ENCODE measurements around the gene CCDC197. TPM values are rescaled to one million over a fixed set of nuclear protein-coding genes. Genes with fewer than 3 reads are reported as not detected.

The CCDC197 gene
- total RNA-seq, 3 donors from 2014 or later, result not detected

DNA sequence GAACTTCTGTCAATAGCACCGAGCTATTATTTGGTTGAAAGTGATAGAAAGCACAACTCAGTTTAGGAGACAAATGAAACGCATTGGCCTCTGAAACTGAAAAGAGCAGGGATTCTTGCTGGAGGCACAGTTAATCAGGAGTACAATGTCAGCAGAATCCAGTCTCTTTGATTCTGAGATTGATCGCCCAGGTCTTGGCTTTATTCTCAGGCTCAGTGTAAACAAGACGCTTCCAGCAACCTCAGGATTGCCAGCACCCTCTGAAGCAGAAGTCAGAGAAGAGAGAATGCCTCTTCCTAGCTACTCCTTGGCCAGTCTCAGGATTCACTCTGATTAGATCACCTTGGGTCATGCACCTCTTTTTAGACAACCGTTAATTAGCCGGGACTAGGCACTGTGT lies 17.3 kb downstream of the CCDC197 start:
- no peak for ATAC-seq
- Histone ChIP-seq H3K4me1 (ENCODE audit: low read depth) (peaks cover 2% of the 10 kb centered on the region), H3K4me3 (no peak overlapping the region), H3K9me3 (no peaks in the 10 kb centered on the region), H3K36me3 (ENCODE audit: low read depth) (no peaks in the 10 kb centered on the region)
- intact Hi-C loops (cut with DNase I, micrococcal nuclease), result no loop called here
- DNase-seq, result no peak
- TF ChIP-seq, protein P1, sequence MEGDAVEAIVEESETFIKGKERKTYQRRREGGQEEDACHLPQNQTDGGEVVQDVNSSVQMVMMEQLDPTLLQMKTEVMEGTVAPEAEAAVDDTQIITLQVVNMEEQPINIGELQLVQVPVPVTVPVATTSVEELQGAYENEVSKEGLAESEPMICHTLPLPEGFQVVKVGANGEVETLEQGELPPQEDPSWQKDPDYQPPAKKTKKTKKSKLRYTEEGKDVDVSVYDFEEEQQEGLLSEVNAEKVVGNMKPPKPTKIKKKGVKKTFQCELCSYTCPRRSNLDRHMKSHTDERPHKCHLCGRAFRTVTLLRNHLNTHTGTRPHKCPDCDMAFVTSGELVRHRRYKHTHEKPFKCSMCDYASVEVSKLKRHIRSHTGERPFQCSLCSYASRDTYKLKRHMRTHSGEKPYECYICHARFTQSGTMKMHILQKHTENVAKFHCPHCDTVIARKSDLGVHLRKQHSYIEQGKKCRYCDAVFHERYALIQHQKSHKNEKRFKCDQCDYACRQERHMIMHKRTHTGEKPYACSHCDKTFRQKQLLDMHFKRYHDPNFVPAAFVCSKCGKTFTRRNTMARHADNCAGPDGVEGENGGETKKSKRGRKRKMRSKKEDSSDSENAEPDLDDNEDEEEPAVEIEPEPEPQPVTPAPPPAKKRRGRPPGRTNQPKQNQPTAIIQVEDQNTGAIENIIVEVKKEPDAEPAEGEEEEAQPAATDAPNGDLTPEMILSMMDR (IDR thresholded peaks at IDR 0.05), result no peak

DNA sequence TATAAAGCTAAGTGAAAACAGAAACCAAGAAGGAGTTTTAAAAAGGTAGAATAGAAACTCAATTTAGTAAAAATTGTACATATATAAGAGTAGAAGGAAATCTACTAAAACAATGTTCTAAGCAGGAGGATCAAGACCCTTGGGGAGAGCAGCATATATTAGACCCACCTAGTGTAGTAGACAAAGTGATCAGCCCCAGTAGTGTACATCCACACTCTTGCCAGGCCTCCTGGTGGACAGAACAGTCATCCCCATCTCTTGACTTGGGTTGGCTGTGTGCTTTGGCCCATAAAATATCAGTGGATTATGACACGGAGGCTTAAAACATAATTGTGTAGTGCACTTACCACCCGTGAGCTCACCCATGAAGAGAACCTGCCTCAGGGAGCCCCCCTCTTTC lies 18.1 kb downstream of the CCDC197 start:
- Histone ChIP-seq H3K36me3 (ENCODE audit: low read depth) (no peaks in the 10 kb centered on the region), H3K9me3 (no peaks in the 10 kb centered on the region), H3K4me3 (no peak overlapping the region), H3K4me1 (ENCODE audit: low read depth) (peaks cover 2% of the 10 kb centered on the region)
- ATAC-seq (no peak), DNase-seq (no peak)
- TF ChIP-seq, protein P1 (IDR thresholded peaks at IDR 0.05), result no peak
- intact Hi-C loops (cut with DNase I, micrococcal nuclease), result no loop called here

DNA sequence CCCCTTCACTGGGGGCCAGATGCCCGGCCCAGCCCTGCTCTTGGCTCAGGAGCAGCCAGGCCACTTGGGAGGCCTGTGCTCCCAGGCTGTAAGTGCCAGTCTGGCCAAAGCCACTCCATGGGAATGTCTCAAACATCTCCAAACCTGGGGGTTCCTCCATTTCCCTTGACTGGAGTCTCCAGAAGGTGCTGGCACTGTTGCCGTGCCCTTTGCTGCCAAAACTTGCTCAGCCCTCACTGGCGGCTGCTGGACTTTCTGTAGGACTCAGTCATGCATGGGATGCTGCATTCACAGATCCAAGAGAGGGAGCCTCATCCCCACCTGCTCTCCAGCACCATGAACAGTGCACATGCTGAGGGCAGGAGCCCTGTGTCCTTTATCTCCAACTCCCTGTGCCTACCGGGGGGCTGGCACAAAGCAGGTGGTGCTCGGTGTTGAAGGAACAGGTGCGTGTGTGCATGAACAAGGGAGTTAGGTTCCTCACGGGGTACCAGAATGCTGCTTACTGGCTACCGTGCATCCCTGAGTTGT lies 19.4 kb downstream of the CCDC197 start:
- no peak for ATAC-seq
- Histone ChIP-seq H3K9me3 (no peaks in the 10 kb centered on the region), H3K4me1 (ENCODE audit: low read depth) (peaks cover 2% of the 10 kb centered on the region), H3K36me3 (ENCODE audit: low read depth) (no peaks in the 10 kb centered on the region), H3K4me3 (no peak overlapping the region)
- DNase-seq, result no peak
- intact Hi-C loops (cut with DNase I, micrococcal nuclease), result no loop called here
- TF ChIP-seq, protein P1 (IDR thresholded peaks at IDR 0.05), result no peak

DNA sequence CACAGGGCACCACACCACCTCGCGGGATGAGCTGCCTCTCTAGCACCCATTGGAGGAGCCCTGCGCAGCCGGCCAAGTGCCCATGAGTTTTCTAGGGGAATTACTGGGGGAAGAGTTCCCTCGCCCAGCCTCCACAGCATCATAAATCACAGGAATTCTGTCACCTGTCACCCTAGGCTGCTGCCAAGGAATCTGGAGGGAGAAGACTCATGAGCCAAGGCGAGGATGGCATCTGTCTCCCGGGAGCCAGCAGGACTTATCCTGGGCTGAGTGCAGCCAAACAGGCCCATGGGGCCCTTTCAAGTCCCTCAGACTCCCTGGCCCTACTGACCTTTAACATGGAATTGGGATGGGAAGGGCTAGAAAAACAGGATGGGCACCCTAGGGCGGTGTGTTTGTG lies 21.2 kb downstream of the CCDC197 start:
- TF ChIP-seq, protein P1 (IDR thresholded peaks at IDR 0.05), result no peak
- ATAC-seq (no peak), DNase-seq (no peak)
- Histone ChIP-seq H3K4me3 (no peak overlapping the region), H3K4me1 (ENCODE audit: low read depth) (no peaks in the 10 kb centered on the region), H3K36me3 (ENCODE audit: low read depth) (no peaks in the 10 kb centered on the region), H3K9me3 (no peaks in the 10 kb centered on the region)
- intact Hi-C loops (cut with DNase I, micrococcal nuclease), result no loop called here

DNA sequence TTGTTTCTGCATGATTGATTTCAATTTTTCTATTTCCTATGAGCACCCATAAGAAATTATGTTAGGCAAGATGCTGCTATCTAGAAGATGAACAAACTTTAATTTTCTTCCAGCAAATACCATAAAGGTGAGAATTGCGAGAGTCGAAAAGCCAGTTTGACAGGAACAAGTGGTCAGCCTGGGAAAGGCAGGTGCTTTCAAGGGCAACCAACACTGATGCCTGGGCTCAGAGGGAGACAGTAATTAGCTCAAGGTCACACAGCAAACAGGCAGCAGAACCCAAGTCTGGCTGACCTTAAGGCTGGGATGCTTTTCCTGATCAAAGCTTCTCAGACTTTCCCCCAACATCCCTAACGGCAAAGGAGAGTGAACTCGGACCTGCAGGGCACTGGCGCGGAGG lies 22.2 kb downstream of the CCDC197 start:
- H3K4me3 ChIP-seq, result no peak overlapping the region
- TF ChIP-seq, protein P1 (IDR thresholded peaks at IDR 0.05), result no peak
- no peaks in the 10 kb centered on the region for H3K9me3 ChIP-seq
- intact Hi-C loops (cut with DNase I, micrococcal nuclease), result no loop called here
- no peak for DNase-seq
- H3K4me1 ChIP-seq (ENCODE audit: low read depth), result no peaks in the 10 kb centered on the region
- no peaks in the 10 kb centered on the region for H3K36me3 ChIP-seq (ENCODE audit: low read depth)
- no peak for ATAC-seq

DNA sequence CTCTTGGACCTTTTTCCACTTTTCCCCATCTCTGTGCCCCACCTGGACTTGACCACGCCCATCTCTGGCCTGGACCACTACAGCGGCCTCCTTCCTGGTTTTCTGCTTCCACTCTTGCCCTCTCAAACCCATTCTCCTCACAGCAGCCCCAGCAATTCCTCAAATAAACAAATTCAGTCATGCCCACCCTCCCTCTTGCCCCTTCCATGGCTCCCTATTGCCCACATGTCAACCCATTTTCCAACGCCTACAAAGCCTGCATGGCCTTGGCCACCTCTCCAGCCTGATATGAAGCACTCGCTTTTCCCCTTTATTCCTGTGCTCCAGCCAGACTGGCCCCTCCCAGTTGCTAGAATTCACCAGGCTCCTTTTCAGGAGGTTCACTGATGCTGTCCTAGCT lies 23.2 kb downstream of the CCDC197 start:
- ATAC-seq (no peak), DNase-seq (no peak)
- TF ChIP-seq, protein P1 (IDR thresholded peaks at IDR 0.05), result no peak
- Histone ChIP-seq H3K9me3 (no peaks in the 10 kb centered on the region), H3K36me3 (ENCODE audit: low read depth) (no peaks in the 10 kb centered on the region), H3K4me1 (ENCODE audit: low read depth) (no peaks in the 10 kb centered on the region), H3K4me3 (no peak overlapping the region)
- intact Hi-C loops (cut with DNase I, micrococcal nuclease), result no loop called here
